H9 (cell line): ENCODE data around the gene TNFRSF19. TPM values are rescaled to one million over a fixed set of nuclear protein-coding genes. Genes with fewer than 3 reads are reported as not detected.
A peak's percentile ranks its signal among the peaks of the same experiment; 100 is the strongest.

Source experiments
- DNase-seq: peaks from one replicate; pipeline ENCODE4 v3.0.0-alpha.2; 2017
- H2AFZ ChIP-seq: one replicate; pipeline ENCODE4 v1.6.1; 2013; ENCODE audit warnings: mild to moderate bottlenecking, low read length, control low read depth, moderate library complexity
- H2AK5ac ChIP-seq: 2 replicates; pipeline ENCODE4 v1.6.1; 2013; ENCODE audit warnings: low read length, control low read depth, mixed read lengths; ENCODE audit not compliant: insufficient read length
- H2BK120ac ChIP-seq: one replicate; pipeline ENCODE4 v1.6.1; 2013; ENCODE audit warnings: low read depth, mild to moderate bottlenecking, low read length, control low read depth, inconsistent platforms; ENCODE audit not compliant: poor library complexity, severe bottlenecking
- H2BK12ac ChIP-seq: 2 replicates; pipeline ENCODE4 v1.6.1; 2013; ENCODE audit warnings: low read length, control low read depth, mixed read lengths, low read depth; ENCODE audit not compliant: insufficient read length
- H2BK15ac ChIP-seq: 2 replicates; pipeline ENCODE4 v1.6.1; 2013; ENCODE audit warnings: low read depth, low read length, control low read depth
- H2BK20ac ChIP-seq: one replicate; pipeline ENCODE4 v1.6.1; 2013; ENCODE audit warnings: low read depth, mild to moderate bottlenecking, low read length, control low read depth, inconsistent platforms; ENCODE audit not compliant: poor library complexity, severe bottlenecking
- H2BK5ac ChIP-seq: 2 replicates; pipeline ENCODE4 v1.6.1; 2013; ENCODE audit warnings: low read length, control low read depth, mixed read lengths; ENCODE audit not compliant: insufficient read length
- H3K14ac ChIP-seq: 2 replicates; pipeline ENCODE4 v1.6.1; 2013; ENCODE audit warnings: low read length, control low read depth; ENCODE audit not compliant: insufficient read depth
- H3K18ac ChIP-seq: 2 replicates; pipeline ENCODE4 v1.6.1; 2013; ENCODE audit warnings: low read depth, mild to moderate bottlenecking, mixed read lengths, low read length, control low read depth; ENCODE audit not compliant: insufficient read length
- H3K23ac ChIP-seq: 2 replicates; pipeline ENCODE4 v1.6.1; 2013; ENCODE audit warnings: low read length, control low read depth, mixed read lengths, low read depth; ENCODE audit not compliant: insufficient read length
- H3K23me2 ChIP-seq: 2 replicates; pipeline ENCODE4 v1.6.1; 2013; ENCODE audit warnings: low read depth, mild to moderate bottlenecking, mixed read lengths, low read length, control low read depth; ENCODE audit not compliant: insufficient read length, poor library complexity, severe bottlenecking
- H3K27ac ChIP-seq: 2 replicates; pipeline ENCODE4 v1.5.1; 2013; ENCODE audit warnings: low read length, control low read depth, mixed read lengths, low read depth; ENCODE audit not compliant: insufficient read length
- H3K27me3 ChIP-seq: 2 replicates; pipeline ENCODE4 v1.6.1; 2013; ENCODE audit warnings: low read length, control low read depth, inconsistent platforms; ENCODE audit not compliant: insufficient read depth
- H3K4ac ChIP-seq: 2 replicates; pipeline ENCODE4 v1.6.1; 2013; ENCODE audit warnings: low read depth, mild to moderate bottlenecking, control low read depth, inconsistent platforms, low read length, moderate library complexity
- H3K4me1 ChIP-seq: 2 replicates; pipeline ENCODE4 v1.6.1; 2013; ENCODE audit warnings: low read length, control low read depth, inconsistent platforms; ENCODE audit not compliant: insufficient read depth
- H3K4me2 ChIP-seq: 2 replicates; pipeline ENCODE4 v1.6.1; 2013; ENCODE audit warnings: low read length, control low read depth, mixed read lengths; ENCODE audit not compliant: insufficient read length, insufficient read depth
- H3K56ac ChIP-seq: 2 replicates; pipeline ENCODE4 v1.6.1; 2013; ENCODE audit warnings: low read depth, mild to moderate bottlenecking, mixed read lengths, low read length, control low read depth; ENCODE audit not compliant: insufficient read length
- H3K79me1 ChIP-seq: 2 replicates; pipeline ENCODE4 v1.6.1; 2013; ENCODE audit warnings: low read depth, mild to moderate bottlenecking, moderate library complexity, low read length, control low read depth, inconsistent platforms; ENCODE audit not compliant: insufficient read depth, poor library complexity, severe bottlenecking
- H3K79me2 ChIP-seq: 2 replicates; pipeline ENCODE4 v1.6.1; 2013; ENCODE audit warnings: low read length, control low read depth, inconsistent platforms; ENCODE audit not compliant: insufficient read depth
- H3K9ac ChIP-seq: 2 replicates; pipeline ENCODE4 v1.6.1; 2013; ENCODE audit warnings: low read length, control low read depth, mixed read lengths; ENCODE audit not compliant: insufficient read length; ENCODE audit errors: extremely low read depth
- H3K9me3 ChIP-seq: one replicate; pipeline ENCODE4 v1.6.1; 2013; ENCODE audit warnings: low read depth, low read length, inconsistent platforms; ENCODE audit not compliant: control insufficient read depth
- H3T11ph ChIP-seq: one replicate; pipeline ENCODE4 v1.6.1; 2013; ENCODE audit warnings: mild to moderate bottlenecking, low read length, control low read depth, inconsistent platforms
- H4K20me1 ChIP-seq: one replicate; pipeline ENCODE4 v1.6.1; 2013; ENCODE audit not compliant: control insufficient read depth, insufficient read length, insufficient read depth
- H4K5ac ChIP-seq: 2 replicates; pipeline ENCODE4 v1.6.1; 2013; ENCODE audit warnings: low read depth, mild to moderate bottlenecking, mixed read lengths, low read length, control low read depth; ENCODE audit not compliant: insufficient read length
- H4K8ac ChIP-seq: replicated peaks from 2 replicates; pipeline ENCODE4 v1.6.1; 2013; ENCODE audit warnings: low read length, control low read depth, mixed read lengths, low read depth; ENCODE audit not compliant: insufficient read length
- H4K91ac ChIP-seq: 2 replicates; pipeline ENCODE4 v1.6.1; 2013; ENCODE audit warnings: low read depth, mild to moderate bottlenecking, moderate library complexity, mixed read lengths, low read length, control low read depth; ENCODE audit not compliant: insufficient read length
- H3K27ac Mint-ChIP-seq, 3 experiments: 2 replicates in 2 of 3; 3 replicates in 1 of 3; pipeline ENCODE4 v1.8.0; 2020 to 2021; ENCODE audit warnings: mixed read lengths in 3 of 3, mild to moderate bottlenecking in 1 of 3, moderate library complexity in 1 of 3
- H3K27me3 Mint-ChIP-seq: 2 replicates; pipeline ENCODE4 v1.8.0; 2021; ENCODE audit warnings: low read depth, mild to moderate bottlenecking, moderate library complexity, mixed read lengths
- H3K36me3 Mint-ChIP-seq, 3 experiments: 2 replicates in 2 of 3; 3 replicates in 1 of 3; pipeline ENCODE4 v1.8.0; 2020 to 2021; ENCODE audit warnings: low read depth in 3 of 3, mixed read lengths in 3 of 3; ENCODE audit not compliant: insufficient read depth in 1 of 3
- H3K4me1 Mint-ChIP-seq, 2 experiments: 2 replicates each; pipeline ENCODE4 v1.8.0; 2020; ENCODE audit warnings: mixed read lengths in 2 of 2
- H3K4me3 Mint-ChIP-seq, 2 experiments: 2 replicates in 1 of 2; 3 replicates in 1 of 2; pipeline ENCODE4 v1.8.0; 2020 to 2021; ENCODE audit warnings: mild to moderate bottlenecking in 2 of 2, mixed read lengths in 2 of 2, moderate library complexity in 1 of 2
- H3K9me3 Mint-ChIP-seq, 2 experiments: 2 replicates in 1 of 2; 3 replicates in 1 of 2; pipeline ENCODE4 v1.8.0; 2020; ENCODE audit warnings: mild to moderate bottlenecking in 2 of 2, mixed read lengths in 2 of 2, moderate library complexity in 1 of 2
- WGBS: extraction: QIAGEN DNeasy Blood & Tissue Kit; methylation state at CpG from one replicate; pipeline ENCODE4 v1.1.7; 2013; ENCODE audit warnings: missing lambda C conversion rate, low lambda C conversion rate, mixed read lengths; ENCODE audit not compliant: insufficient read length; ENCODE audit errors: extremely low coverage; 5-methylcytosine and 5-hydroxymethylcytosine counted together
- total RNA-seq: library from RNA; stranded (reverse); gene quantifications from 2 replicates; pipeline ENCODE4 v1.2.1, GENCODE V29; 2021
- TF ChIP-seq, protein P1 (sequence below): fragments of 200-600 bp; sonication (generic); conservative IDR thresholded peaks from 3 replicates; pipeline ENCODE4 v1.8.0; 2021; ENCODE audit warnings: antibody characterized with exemption, mild to moderate bottlenecking

The TNFRSF19 gene
- total RNA-seq, 1 experiment from 2014 or later = 2.7 TPM

DNA sequence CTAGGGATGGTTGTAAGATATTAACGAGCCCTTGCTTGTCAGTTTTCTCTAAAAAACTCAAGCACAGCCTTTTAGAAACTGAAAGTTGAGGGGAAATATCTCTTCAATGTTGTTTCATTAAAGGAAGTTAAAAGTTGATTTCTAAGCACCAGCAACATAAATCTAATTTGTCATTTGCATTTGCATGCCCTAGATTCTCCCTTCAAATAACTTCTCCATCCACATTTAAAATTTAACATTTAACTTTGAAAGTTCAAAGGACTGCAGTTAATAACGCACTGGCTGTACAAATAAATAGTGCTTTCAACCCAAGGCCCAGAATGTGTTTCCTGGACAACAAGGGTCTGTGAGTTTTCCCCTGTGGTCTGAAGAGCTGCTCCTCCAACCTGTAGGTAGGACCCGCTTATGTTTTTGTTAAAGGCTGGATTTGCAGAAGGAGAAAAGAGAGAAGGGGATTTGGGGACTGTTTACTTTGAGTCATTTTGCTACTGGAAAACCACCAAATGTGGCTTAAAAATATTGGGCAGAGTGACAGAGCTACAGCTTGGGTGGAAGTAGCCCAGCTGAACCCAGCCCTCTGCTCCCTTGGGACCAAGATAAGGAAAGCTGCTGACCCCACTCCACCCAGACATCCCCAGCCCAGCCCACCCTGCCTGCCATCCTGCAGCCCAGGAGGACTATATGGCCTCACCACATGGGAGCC lies 39.8 kb downstream of the TNFRSF19 start:
- no peak for DNase-seq
- H3K9me3 ChIP-seq = no peaks in the 10 kb centered on the region
- no peak overlapping the region for H4K8ac ChIP-seq
- no peak overlapping the region for H2AFZ ChIP-seq
- no peaks in the 10 kb centered on the region for H3K27me3 Mint-ChIP-seq
- no peak overlapping the region for H3K56ac ChIP-seq
- H3T11ph ChIP-seq = no peak overlapping the region
- no peak overlapping the region for H2BK5ac ChIP-seq
- H3K23ac ChIP-seq = no peak overlapping the region
- H4K20me1 ChIP-seq = no peaks in the 10 kb centered on the region
- H3K9ac ChIP-seq = no peak overlapping the region
- H3K9me3 Mint-ChIP-seq = no peaks in the 10 kb centered on the region
- H2AK5ac ChIP-seq = no peak overlapping the region
- H2BK20ac ChIP-seq = no peak overlapping the region
- H3K4me3 Mint-ChIP-seq = no peak overlapping the region
- no peak overlapping the region for H2BK15ac ChIP-seq
- H4K5ac ChIP-seq = no peak overlapping the region
- no peaks in the 10 kb centered on the region for H3K79me2 ChIP-seq
- peaks cover 27 to 28% of the 10 kb centered on the region in 2 experiments for H3K4me1 Mint-ChIP-seq
- no peak overlapping the region for H3K4me2 ChIP-seq
- H3K4me1 ChIP-seq = 0 out of 2 replicates have a peak, but pooled peaks cover 9% of the 10 kb centered on the region
- no peak overlapping the region for H3K4ac ChIP-seq
- no peak overlapping the region for H3K14ac ChIP-seq
- H2BK120ac ChIP-seq = no peak overlapping the region
- H2BK12ac ChIP-seq = no peak overlapping the region
- no peaks in the 10 kb centered on the region for H3K36me3 Mint-ChIP-seq
- H3K18ac ChIP-seq = no peak overlapping the region
- no peaks in the 10 kb centered on the region for H3K27me3 ChIP-seq
- no CpG with 5 or more reads among the region's 3 CpGs for WGBS
- H3K23me2 ChIP-seq = no peaks in the 10 kb centered on the region
- H3K27ac ChIP-seq = no peak overlapping the region
- H3K79me1 ChIP-seq = no peaks in the 10 kb centered on the region
- H4K91ac ChIP-seq = no peak overlapping the region
- TF ChIP-seq, protein P1, sequence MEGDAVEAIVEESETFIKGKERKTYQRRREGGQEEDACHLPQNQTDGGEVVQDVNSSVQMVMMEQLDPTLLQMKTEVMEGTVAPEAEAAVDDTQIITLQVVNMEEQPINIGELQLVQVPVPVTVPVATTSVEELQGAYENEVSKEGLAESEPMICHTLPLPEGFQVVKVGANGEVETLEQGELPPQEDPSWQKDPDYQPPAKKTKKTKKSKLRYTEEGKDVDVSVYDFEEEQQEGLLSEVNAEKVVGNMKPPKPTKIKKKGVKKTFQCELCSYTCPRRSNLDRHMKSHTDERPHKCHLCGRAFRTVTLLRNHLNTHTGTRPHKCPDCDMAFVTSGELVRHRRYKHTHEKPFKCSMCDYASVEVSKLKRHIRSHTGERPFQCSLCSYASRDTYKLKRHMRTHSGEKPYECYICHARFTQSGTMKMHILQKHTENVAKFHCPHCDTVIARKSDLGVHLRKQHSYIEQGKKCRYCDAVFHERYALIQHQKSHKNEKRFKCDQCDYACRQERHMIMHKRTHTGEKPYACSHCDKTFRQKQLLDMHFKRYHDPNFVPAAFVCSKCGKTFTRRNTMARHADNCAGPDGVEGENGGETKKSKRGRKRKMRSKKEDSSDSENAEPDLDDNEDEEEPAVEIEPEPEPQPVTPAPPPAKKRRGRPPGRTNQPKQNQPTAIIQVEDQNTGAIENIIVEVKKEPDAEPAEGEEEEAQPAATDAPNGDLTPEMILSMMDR = no peak
- peak overlapping the region in 1 of 3 experiments; percentile 59; a peak in 2 of 7 replicates for H3K27ac Mint-ChIP-seq
